Measurements from ENCODE around the gene PCYT2. TPM values are rescaled to one million over a fixed set of nuclear protein-coding genes. Genes with fewer than 3 reads are reported as not detected.

PCYT2 gene
- total RNA-seq, 2 donors from 2014 or later, result 13.6 to 81.9 TPM

DNA sequence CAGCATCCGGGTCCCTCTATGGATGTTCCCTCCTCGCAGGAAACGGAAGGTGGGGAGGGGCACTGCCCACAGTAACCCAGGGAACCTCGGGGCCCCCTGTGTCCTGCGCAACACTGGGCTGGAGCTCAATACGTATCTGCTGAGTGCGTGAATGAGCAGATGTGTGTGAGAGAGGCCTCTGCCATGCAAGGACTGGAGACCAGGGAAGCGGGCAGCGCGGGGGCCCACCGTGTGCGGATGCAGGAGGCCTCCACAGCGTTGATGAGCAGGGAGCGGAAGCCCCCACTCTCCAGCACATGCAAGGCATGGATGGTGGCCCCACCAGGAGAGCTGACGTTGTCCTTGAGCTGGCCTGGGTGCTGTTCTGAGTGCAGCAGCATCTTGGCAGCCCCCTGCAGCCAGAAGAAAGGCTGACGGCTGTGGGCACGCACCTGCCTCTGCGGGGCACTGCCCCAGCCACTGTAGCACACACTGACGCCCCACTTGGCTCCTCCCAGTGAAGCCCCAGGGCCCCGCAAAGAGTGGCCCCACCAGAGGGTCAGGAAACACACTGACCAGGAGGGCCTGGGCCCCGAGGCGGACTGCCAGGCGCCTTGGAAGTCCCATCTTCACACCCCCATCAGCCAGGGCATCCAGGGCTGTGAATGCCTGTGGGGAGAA, 23.0 kb upstream of the PCYT2 start:
- no peak for ATAC-seq (ENCODE audit: insufficient number of reproducible peaks, low FRiP score, low read depth)

GRCh38 chr17:81933178-81933699, 22.0 kb upstream of the PCYT2 start:
- H3K9me3 ChIP-seq, result no peaks in the 10 kb centered on the region
- peaks cover 6 to 20% of the 10 kb centered on the region in 2 donors for H3K4me1 ChIP-seq (ENCODE audit: control insufficient read depth in 1 of 2, low read depth in 2 of 2)
- ATAC-seq (ENCODE audit: insufficient number of reproducible peaks, low FRiP score, low read depth) (no peak), DNase-seq (ENCODE audit: low spot score) (no peak)
- no peak overlapping the region for H3K27ac ChIP-seq
- TF ChIP-seq CTCF (IDR thresholded peaks at IDR 0.05), result no peak
- no peak overlapping the region for H3K4me3 ChIP-seq
- no peaks in the 10 kb centered on the region for H3K27me3 ChIP-seq (replicated peaks; ENCODE audit: insufficient read depth)
- H3K36me3 ChIP-seq, result no peaks in the 10 kb centered on the region

More for the DNA sequence above, 23.0 kb upstream of the PCYT2 start:
- H3K36me3 ChIP-seq, result no peaks in the 10 kb centered on the region
- H3K27me3 ChIP-seq (replicated peaks; ENCODE audit: insufficient read depth), result no peaks in the 10 kb centered on the region
- DNase-seq (ENCODE audit: low spot score), result no peak
- H3K9me3 ChIP-seq, result no peaks in the 10 kb centered on the region
- no peak overlapping the region for H3K4me3 ChIP-seq
- no peak overlapping the region for H3K27ac ChIP-seq
- peaks cover 3 to 15% of the 10 kb centered on the region in 2 donors for H3K4me1 ChIP-seq (ENCODE audit: control insufficient read depth in 1 of 2, low read depth in 2 of 2)
- no peak for TF ChIP-seq CTCF (IDR thresholded peaks at IDR 0.05)

GRCh38 chr17:81932333-81932983, 21.3 kb upstream of the PCYT2 start:
- DNase-seq (ENCODE audit: low spot score), result no peak
- no peaks in the 10 kb centered on the region for H3K27me3 ChIP-seq (replicated peaks; ENCODE audit: insufficient read depth)
- peaks cover 10 to 20% of the 10 kb centered on the region in 2 donors for H3K4me1 ChIP-seq (ENCODE audit: control insufficient read depth in 1 of 2, low read depth in 2 of 2)
- TF ChIP-seq CTCF (IDR thresholded peaks at IDR 0.05), result no peak
- no peak for ATAC-seq (ENCODE audit: insufficient number of reproducible peaks, low FRiP score, low read depth)
- H3K4me3 ChIP-seq, result no peak overlapping the region
- H3K36me3 ChIP-seq, result no peaks in the 10 kb centered on the region
- H3K27ac ChIP-seq, result no peak overlapping the region
- H3K9me3 ChIP-seq, result no peaks in the 10 kb centered on the region

GRCh38 chr17:81931557-81932332, 20.5 kb upstream of the PCYT2 start:
- no peak for ATAC-seq (ENCODE audit: insufficient number of reproducible peaks, low FRiP score, low read depth)
- DNase-seq (ENCODE audit: low spot score), result no peak
- TF ChIP-seq CTCF (IDR thresholded peaks at IDR 0.05), result no peak
- Histone ChIP-seq H3K9me3 (no peaks in the 10 kb centered on the region), H3K36me3 (no peaks in the 10 kb centered on the region), H3K4me1 (ENCODE audit: control insufficient read depth in 1 of 2, low read depth in 2 of 2) (peaks cover 8 to 13% of the 10 kb centered on the region in 2 donors), H3K27ac (no peak overlapping the region), H3K27me3 (replicated peaks; ENCODE audit: insufficient read depth) (no peaks in the 10 kb centered on the region), H3K4me3 (no peak overlapping the region)

- TF ChIP-seq CTCF (IDR thresholded peaks at IDR 0.05), result no peak
- ATAC-seq (ENCODE audit: insufficient number of reproducible peaks, low FRiP score, low read depth), result no peak
- Histone ChIP-seq H3K4me3 (no peak overlapping the region), H3K36me3 (no peaks in the 10 kb centered on the region), H3K27ac (no peak overlapping the region), H3K9me3 (no peaks in the 10 kb centered on the region), H3K4me1 (ENCODE audit: control insufficient read depth in 1 of 2, low read depth in 2 of 2) (peaks cover 7 to 10% of the 10 kb centered on the region in 2 donors), H3K27me3 (replicated peaks; ENCODE audit: insufficient read depth) (no peaks in the 10 kb centered on the region)
- DNase-seq (ENCODE audit: low spot score), result no peak
Observed at GRCh38 chr17:81931189-81931556, 20.0 kb upstream of the PCYT2 start.

Measured in thoracic aorta (tissue), 2 donors.